HG03457 (cell line): ENCODE data around the gene MEGF6.

ENCODE experiments used
- ATAC-seq: cut with Tn5 transposase; IDR thresholded peaks from one replicate; pipeline ENCODE4 v1.9.1; 2021; ENCODE audit warnings: moderate number of reproducible peaks; ENCODE audit not compliant: unreplicated experiment

Gene MEGF6

DNA sequence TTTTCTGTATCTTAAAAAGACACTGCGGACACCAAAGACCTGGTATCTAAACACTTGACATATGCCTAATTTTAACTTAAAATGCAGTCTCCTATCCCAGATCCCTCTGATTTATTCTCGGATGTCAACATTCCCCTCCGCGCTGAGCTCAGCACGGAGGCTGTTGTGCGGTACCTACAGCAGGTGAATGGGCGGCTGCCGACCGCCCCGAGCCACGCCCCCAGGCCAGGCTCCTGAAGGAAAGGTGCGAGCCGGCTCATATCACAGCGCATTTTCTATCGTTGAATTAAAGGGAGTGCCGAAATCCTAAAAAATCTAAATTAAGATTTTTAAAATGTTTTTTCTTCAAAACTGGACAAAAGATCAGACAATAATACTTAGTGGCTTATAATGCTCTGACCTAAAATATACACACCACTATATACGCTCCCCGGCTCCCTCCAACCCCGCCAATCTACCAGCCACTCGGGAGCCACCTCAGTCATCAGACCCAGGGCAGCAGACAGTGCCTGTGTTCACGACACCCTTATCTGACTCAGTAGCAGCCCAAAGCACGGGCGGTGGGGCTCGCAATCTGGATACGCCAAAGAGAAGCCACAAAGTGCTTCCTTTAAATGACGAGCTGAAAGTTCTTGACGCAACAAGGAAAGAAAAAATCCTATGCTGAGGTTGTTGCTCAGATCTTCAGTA, 34.5 kb upstream of the MEGF6 start:
- no peak for ATAC-seq

DNA sequence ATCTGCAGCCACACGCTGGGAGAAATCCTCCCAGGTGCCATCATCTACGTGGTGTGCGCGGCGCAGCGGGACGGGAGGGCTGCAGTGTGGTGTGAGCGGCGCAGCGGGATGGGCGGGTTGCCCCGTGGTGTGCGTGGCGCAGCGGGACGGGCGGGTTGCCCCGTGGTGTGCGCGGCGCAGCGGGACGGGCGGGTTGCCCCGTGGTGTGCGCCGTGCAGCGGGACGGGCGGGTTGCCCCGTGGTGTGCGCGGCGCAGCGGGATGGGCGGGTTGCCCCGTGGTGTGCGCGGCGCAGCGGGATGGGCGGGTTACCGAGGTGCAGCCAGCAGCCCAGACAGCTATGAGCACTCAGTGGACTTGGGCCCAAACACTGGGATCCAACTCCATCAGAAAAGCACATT, 33.9 kb upstream of the MEGF6 start:
- ATAC-seq = no peak

DNA sequence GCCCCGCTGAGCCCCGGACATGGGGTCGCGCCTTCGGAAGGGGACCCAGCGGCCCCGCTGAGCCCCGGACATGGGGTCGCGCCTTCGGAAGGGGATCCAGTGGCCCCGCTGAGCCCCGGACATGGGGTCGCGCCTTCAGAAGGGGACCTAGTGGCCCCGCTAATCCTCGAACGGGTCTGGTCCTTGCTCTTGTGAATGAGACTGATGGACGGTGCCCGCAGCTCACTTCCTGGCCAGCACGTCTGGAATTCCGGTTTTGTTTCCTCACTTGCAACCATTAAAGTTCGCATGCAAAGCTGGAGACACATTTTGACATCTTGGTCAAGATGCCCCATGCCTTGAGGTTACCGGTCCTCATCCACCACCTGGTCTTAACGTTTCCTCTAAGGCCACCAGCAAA, 33.0 kb upstream of the MEGF6 start:
- ATAC-seq = no peak

DNA sequence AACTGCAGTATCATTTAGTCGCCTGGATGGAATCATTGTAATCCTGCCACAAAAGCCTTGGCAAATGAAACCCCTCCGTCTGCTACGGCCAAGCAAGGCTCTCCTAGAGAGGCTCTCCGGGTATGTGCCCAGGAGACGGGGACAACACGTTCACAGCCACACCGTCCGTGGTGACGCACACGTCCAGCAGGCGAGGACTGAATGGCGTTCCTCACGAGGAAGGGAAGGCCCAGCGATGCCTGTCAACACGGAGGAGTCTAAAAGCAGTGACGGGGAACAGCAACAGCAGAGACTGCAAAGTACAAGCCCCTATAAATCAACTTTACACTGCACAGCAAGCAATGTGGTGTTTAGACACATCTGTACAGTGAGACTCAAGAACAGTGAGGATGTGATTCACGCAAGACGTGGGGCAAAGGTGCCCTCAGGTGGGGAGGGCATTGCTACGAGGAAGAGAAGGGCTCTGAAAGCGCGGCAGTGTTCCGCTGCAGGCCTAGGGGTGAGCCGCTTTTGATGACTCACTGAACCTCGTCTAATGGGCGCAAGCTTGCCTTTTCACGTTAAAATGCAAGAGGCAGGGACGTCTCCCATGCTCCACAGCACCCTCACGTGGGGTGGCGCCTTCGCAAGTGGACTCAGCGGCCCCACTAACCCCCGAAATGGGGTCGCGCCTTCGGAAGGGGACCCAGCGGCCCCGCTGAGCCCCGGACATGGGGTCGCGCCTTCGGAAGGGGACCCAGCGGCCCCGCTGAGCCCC, 31.8 kb upstream of the MEGF6 start:
- ATAC-seq = no peak

DNA sequence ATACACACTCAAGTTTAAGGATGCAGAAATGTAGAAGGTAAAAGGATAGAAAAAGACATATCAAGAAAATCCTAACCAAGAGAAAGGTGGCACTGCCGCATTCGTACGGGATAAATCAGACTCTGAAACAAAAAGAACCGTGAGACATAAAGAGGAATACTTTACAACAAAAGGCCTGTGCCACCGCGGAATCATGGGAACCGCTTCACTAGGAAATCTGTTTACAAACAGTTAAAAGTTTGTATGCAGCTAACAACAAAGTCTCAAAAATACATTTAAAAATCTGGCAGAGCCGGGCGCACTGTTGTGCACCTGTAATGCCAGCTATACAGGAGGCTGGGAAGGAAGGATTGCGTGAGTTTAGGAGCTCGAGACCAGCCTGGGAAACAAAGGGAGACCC, 30.5 kb upstream of the MEGF6 start:
- ATAC-seq = no peak

DNA sequence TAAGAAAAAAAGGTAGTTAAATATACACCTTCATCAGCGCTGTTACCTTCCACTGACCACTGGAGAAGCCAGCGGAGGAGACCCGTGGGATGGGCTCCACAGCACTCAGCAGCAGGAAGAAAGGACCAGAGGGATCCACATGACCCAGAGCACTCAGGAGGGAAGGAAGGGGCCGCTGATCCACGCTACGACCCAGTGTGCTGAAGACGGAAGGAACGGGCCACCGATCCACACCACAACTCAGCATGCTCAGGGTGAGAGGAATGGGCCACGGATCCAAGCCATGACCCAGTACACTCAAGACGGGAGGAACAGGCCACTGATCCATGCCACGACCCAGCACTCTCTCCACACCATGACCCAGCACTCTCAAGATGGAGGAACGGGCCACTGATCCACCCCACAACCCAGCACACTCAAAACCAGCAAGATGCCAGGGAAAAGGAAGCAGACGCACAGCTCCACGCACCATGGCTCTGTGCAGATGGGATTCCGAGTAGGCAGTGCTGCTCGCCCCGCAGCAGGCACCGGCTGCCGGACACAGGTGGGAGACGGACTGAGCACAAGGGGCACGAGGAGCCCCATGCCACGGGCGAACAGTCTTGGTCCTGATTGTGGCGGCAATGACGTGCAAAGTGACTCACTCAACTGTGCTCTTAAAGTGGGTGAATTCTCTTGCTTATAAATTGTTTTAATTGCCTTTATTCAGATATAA, 29.9 kb upstream of the MEGF6 start:
- no peak for ATAC-seq

DNA sequence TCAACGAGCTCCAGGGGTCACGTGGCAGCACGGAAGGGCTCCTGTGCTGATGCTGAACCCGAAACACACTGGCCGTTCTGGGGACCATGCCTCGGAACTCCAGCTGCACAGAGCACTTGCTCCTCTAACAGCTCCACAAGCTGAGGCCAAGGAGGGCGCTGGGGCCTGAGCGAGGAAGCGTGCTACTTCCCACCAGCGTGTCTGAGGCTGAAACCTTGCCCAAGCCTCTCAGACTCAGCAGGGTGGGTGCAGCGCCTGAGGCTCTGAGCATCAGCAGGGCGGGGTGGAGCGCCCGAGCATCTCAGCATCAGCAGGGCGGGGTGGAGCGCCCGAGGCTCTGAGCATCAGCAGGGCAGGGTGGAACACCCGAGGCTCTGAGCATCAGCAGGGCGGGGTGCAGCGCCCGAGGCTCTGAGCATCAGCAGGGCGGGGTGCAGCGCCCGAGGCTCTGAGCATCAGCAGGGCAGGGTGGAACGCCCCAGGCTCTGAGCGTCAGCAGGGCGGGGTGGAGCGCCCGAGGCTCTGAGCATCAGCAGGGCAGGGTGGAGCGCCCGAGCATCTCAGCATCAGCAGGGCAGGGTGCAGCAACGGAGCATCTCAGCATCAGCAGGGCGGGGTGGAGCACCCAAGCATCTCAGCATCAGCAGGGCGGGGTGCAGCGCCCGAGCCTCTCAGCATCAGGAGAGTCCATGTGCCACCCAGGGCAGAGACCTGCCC, 29.0 kb upstream of the MEGF6 start:
- ATAC-seq = no peak

DNA sequence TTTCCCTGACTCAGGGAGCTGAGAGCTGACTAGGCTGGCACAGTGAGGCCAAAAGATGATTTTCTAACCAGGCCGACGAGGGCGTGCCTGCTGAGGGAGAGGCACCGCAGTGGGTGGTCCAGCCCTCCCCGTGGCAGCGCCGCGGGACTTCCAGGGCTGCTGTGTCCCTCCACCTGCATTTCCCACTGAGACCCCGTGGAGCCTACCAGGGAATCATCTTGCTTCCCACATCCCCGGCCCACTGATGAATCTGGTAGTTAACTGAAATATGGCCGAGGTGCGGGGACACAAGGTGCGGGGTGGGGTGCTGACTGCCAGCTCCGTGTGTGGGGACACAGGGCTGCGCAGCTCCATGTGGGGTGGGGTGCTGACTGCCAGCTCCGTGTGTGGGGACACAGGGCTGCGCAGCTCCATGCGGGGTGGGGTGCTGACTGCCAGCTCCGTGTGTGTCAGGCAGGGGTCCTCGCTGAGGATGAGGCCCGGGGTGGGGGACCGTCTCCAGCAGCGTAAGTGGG, 28.1 kb upstream of the MEGF6 start:
- ATAC-seq = no peak

DNA sequence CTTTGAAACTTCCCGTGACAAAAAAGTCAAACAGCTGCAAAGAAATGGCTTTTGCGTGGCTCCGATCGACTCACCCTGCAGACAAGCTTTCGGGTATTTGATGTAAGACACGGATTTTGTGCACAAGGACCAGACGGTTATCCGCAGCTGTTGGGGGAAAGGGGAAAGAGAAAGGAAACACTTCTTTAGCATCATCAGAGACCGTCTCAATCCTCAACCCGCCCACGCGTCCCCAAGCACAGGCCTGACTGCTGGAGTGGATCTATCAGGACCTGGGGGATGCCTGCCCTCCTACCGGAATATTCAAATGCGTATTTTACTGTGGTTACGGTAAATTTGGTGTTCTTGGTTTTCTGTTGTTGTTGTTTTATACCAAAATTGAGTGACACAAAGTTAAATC, 27.4 kb upstream of the MEGF6 start:
- ATAC-seq = no peak

DNA sequence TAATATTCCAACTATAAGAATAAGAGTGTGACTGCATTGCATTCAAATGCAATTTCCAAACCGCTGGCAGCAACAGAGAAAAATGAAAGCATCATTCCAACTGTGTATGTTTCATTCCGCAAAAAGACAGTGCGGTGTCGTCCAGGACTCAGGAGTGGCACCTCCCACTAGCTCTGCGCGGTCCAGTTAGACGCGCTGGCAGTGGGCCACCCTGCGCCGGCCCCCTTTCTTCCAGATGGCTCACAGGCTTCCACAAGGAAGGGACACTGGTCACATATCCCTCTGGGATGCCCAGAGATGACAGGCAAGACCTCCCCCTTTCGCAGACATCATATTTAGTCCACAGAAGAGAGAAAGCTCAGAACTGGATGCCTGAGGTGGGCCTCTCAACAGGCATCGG, 26.7 kb upstream of the MEGF6 start:
- ATAC-seq = no peak

DNA sequence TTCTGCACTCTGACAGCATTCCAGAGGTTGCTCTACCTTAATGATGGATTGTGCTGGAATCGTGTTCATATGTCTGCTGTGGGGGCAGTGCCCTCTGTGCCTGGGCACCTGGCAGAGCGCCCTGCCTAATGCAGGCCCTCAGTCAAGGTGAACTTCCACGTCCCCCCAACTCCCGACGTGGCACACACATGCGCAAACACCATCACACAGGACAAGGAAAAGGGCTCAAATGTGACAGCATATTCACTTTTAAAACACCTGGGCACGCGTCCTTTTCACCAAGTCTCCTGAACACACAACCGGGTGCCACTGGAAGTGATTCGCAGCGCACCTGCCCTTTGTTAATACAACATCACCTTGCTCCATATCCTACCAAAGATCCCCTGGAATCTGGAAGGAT, 25.2 kb upstream of the MEGF6 start:
- no peak for ATAC-seq

DNA sequence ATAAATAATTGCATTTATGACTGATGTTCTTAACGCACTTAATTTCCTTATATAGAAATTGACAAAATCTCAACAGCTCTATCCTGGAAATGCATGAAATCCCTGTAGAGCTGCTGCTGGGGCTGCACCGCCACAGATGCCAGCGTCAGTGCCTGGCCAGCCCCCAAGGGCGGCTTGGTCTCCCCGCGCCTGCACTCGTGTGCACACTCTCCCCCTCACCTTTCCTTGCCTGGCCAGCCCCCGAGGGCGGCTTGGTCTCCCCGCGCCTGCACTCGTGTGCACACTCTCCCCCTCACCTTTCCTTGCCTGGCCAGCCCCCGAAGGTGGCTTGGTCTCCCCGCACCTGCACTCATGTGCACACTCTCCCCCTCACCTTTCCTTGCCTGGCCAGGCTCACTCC, 24.8 kb upstream of the MEGF6 start:
- ATAC-seq = no peak

DNA sequence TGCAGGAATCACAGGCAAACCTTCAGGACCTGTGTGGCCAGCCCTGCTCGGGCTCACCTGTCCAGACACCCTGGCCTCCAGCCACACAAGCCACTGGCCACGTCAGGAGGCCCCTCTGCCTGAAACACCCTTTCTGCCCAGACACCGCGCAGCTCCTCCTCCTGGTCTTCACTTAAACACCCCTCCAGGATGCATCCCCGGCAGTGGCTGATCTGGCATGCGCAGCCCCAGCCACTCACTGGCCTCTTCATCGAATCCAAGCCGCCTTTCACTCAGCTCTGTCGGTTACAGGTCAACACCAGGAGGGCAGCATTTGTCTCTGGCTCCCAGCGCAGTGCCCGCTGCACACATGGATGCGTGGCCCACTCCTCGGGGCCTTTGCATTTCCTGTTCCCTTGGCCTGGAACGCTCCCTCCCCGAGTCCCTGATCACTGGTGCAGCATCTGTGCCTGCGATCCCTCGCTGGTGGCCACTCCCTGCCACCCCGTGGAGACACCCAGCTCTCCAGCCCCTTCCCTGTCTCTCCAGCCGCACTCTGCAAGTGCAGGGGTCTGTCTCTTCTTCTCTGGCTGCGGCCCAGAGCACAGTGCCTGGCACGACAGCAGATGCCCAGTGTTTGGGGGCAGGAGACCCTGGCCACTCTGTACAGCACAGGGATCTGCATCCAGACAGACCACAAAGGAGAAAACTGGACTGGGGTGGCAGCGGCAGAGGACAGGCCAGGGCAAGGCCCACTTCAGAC, 22.9 kb upstream of the MEGF6 start:
- no peak for ATAC-seq

DNA sequence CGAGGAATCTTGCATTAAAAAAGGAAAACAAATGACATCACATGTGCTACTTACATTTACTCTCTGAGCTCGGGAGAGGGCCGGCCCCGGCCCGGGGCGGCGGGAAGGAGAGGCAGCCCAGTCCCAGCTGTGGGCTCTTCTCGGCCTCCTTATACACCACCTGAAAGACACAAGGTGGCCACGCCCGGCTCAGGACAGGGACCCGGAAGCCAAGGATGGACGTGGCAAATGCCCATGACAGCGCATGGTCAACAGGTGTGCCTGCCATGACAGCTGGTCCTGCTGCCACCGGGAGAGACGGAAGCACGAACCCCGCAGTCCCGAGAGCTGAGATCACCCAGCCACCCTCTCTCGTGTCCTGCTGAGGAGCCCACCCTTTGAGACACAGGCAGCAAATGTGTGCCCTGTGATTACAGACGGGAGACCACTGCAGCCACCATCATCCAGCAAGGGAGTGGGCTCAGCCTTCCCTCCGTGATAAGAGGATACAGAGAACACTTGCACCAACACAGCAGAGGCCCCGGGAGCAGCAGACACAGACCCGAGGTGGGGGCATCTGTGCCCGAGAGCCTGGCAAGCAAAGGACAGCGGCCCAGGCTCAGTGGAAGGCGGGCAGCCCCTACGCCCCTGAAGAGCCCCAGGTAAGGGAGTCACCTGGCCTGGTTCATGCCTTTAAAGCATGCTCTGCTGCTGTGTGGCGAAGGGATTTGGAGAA, 22.2 kb upstream of the MEGF6 start:
- no peak for ATAC-seq

DNA sequence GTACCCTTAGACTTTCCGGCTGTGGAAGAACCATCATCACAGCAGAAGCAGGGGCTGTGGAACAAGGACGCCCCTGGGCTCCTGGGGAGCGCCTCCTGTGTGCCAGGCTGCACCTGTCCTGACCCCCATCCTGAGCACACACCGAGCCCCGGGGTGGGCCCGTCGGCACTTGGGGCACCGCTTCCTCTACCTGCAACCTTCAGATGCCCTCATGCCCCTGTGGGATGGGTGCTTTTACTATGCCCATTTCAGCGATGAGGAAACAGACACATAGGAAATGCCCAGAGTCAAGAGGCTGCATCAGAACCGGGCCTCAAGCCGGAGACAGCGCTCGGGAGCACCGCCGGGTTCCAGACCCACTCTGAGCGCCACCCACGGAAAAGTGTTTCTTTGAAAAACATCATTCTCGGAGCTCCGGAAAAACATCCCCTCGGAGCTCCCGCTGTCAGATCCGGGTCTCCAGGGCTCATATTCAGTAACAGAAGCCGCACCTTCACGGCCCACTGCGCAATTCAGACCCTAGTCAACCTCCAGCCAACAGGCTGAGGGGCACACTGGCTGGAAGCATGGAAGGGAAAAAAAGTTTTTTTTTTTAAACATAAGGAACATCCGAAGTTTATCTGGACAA, 21.5 kb upstream of the MEGF6 start:
- ATAC-seq = no peak

DNA sequence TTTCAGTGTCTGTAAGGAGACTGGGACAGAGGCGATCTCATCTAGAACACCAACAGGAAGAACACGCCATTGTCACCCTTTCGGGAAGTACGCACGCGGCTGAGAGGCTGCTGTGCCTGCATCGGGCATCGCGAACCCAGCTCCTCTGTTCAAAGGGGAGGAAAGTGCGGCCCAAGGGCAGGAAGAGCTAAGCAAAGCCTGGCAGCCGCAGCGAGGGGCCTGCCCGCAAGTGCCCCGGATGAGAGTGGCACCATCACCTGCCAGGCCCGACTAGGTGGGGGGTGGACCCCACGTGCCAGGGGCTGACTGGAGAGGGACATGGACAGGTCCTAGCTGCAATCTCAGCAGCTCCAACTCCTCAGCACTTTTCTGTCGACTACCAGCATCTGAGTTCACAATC, 21.0 kb upstream of the MEGF6 start:
- no peak for ATAC-seq

DNA sequence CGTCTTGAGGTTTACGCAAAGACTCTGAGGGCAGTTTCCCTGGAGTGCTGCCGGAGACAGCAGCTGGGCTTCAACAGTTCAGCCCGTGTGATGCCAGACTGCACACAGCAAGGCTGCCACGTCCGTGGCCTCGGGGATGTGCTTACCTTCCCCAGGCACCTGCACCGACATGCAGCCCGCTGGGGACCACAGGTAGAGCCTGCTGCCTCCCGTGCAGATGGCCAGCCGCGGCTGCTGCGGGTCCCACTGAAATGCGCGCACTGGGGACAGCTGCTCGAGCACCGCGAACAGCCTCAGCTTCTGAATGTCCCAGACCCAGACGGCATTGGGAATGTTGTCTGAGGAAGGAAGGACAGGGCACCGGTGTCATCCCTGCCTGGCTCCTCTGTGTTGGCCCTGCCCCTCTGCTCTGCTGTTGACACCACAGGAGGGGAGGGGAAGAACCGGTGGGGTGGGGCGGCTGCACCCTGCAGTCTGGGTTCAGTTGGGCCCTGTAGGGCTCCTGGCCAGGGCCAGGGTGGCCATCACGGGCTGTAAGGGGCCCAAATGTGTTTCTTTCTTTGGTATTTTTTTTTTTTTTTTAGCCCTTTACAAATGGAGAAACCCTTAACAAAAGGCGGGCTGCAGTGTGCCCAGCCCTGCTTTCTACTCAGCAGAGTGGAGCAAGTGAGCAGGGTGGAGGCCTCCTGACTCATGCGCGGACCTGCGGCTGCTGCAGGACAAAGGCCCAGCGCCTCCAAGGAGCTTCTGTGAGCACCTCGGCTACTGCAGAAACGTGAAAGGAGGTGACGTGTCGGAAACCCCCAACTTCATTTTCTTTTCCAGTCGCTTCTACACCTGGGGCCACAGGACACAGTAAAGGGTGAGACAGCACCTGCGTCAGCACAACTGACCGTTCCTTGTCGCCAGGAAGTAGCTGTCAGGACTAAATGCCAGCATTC, 20.3 kb upstream of the MEGF6 start:
- no peak for ATAC-seq

DNA sequence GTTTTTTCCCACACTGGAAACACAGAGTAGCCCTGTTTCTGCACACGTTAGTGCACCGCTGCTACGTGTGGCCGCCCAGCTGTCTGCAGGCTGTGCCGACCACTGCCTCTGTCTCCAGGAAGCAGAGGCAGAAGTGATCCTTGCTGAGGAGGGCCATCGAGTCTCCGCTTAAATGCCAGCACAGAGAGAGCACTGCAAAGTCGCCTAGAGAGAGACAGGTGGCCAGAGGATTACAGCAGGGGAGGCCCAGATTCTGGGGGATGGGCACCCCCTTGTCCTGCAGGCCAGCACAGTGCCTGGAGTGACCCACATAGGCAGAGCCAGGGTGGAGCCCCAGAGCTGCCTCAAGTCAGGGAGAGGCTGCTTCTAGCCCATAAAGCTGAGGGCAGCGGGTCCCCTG, 19.6 kb upstream of the MEGF6 start:
- ATAC-seq = no peak
